Endothelial cell (in vitro differentiated cells): Measurements from ENCODE around the gene DDX10. TPM values are rescaled to one million over a fixed set of nuclear protein-coding genes. Genes with fewer than 3 reads are reported as not detected.

Experiments used
- DNase-seq: peaks from one replicate; pipeline ENCODE4 v3.0.0; 2021; ENCODE audit warnings: low spot score
- H3K27ac Mint-ChIP-seq: one replicate; pipeline ENCODE4 v1.8.0; 2021; ENCODE audit warnings: mixed read lengths, inconsistent platforms; ENCODE audit not compliant: unreplicated experiment
- H3K27me3 Mint-ChIP-seq: one replicate; pipeline ENCODE4 v1.8.0; 2021; ENCODE audit warnings: mild to moderate bottlenecking, moderate library complexity, mixed read lengths, inconsistent platforms; ENCODE audit not compliant: unreplicated experiment
- H3K36me3 Mint-ChIP-seq: one replicate; pipeline ENCODE4 v1.8.0; 2021; ENCODE audit warnings: mild to moderate bottlenecking, low read depth, mixed read lengths, inconsistent platforms; ENCODE audit not compliant: unreplicated experiment
- H3K4me1 Mint-ChIP-seq: one replicate; pipeline ENCODE4 v1.8.0; 2021; ENCODE audit warnings: mild to moderate bottlenecking, mixed read lengths, inconsistent platforms; ENCODE audit not compliant: unreplicated experiment
- H3K4me3 Mint-ChIP-seq: one replicate; pipeline ENCODE4 v1.8.0; 2021; ENCODE audit warnings: mild to moderate bottlenecking, mixed read lengths, inconsistent platforms; ENCODE audit not compliant: unreplicated experiment
- H3K9me3 Mint-ChIP-seq: one replicate; pipeline ENCODE4 v1.8.0; 2021; ENCODE audit warnings: mixed read lengths, inconsistent platforms; ENCODE audit not compliant: unreplicated experiment
- CTCF ChIP-seq: fragments of 200-600 bp; sonication (generic); IDR thresholded peaks from one replicate; pipeline ENCODE4 v1.5.0; 2021; ENCODE audit warnings: antibody characterized with exemption; ENCODE audit not compliant: unreplicated experiment
- total RNA-seq: library from RNA; stranded (reverse); fragmentation: NEBNext Ultra II Directional; extraction: Animal tissue kit (Norgen Biotek cat#: 25700); gene quantifications from one replicate; pipeline ENCODE4 v1.2.1, GENCODE V29; 2021; ENCODE audit not compliant: unreplicated experiment

DDX10 gene
- total RNA-seq, 1 donor from 2014 or later = 20.9 TPM

- DNase-seq = no peak
- peaks cover 13% of the 10 kb centered on the region for H3K4me1 Mint-ChIP-seq
- no peak for TF ChIP-seq CTCF
- H3K27me3 Mint-ChIP-seq = no peaks in the 10 kb centered on the region
- no peak overlapping the region for H3K4me3 Mint-ChIP-seq
- no peaks in the 10 kb centered on the region for H3K9me3 Mint-ChIP-seq
- no peak overlapping the region for H3K27ac Mint-ChIP-seq
- H3K36me3 Mint-ChIP-seq = no peaks in the 10 kb centered on the region
These were observed 215.6 kb downstream of the DDX10 start for GRCh38 chr11:108880510-108880909.

- Mint-ChIP-seq H3K36me3 (no peaks in the 10 kb centered on the region), H3K4me3 (no peak overlapping the region)
- no peak for TF ChIP-seq CTCF
These were observed 216.3 kb downstream of the DDX10 start for GRCh38 chr11:108881131-108881530.

GRCh38 chr11:108882211-108882831 lies 217.5 kb downstream of the DDX10 start:
- Mint-ChIP-seq H3K4me1 (peaks cover 13% of the 10 kb centered on the region), H3K27ac (no peak overlapping the region), H3K9me3 (no peaks in the 10 kb centered on the region), H3K4me3 (no peak overlapping the region), H3K36me3 (no peaks in the 10 kb centered on the region), H3K27me3 (no peaks in the 10 kb centered on the region)
- no peak for DNase-seq
- TF ChIP-seq CTCF = no peak

More at GRCh38 chr11:108881131-108881530, 216.3 kb downstream of the DDX10 start:
- no peak overlapping the region for H3K27ac Mint-ChIP-seq
- H3K9me3 Mint-ChIP-seq = no peaks in the 10 kb centered on the region
- H3K27me3 Mint-ChIP-seq = no peaks in the 10 kb centered on the region
- no peak for DNase-seq
- H3K4me1 Mint-ChIP-seq = peaks cover 13% of the 10 kb centered on the region

- H3K4me1 Mint-ChIP-seq = peaks cover 5% of the 10 kb centered on the region
- TF ChIP-seq CTCF = no peak
- H3K4me3 Mint-ChIP-seq = no peak overlapping the region
- H3K27ac Mint-ChIP-seq = no peak overlapping the region
- no peaks in the 10 kb centered on the region for H3K27me3 Mint-ChIP-seq
- no peaks in the 10 kb centered on the region for H3K36me3 Mint-ChIP-seq
- DNase-seq = no peak
- no peaks in the 10 kb centered on the region for H3K9me3 Mint-ChIP-seq
These were observed 221.3 kb downstream of the DDX10 start for GRCh38 chr11:108886005-108886659.

- no peak overlapping the region for H3K27ac Mint-ChIP-seq
- no peak for TF ChIP-seq CTCF
- H3K36me3 Mint-ChIP-seq = no peaks in the 10 kb centered on the region
- no peaks in the 10 kb centered on the region for H3K27me3 Mint-ChIP-seq
- no peak for DNase-seq
- no peaks in the 10 kb centered on the region for H3K9me3 Mint-ChIP-seq
- H3K4me3 Mint-ChIP-seq = no peak overlapping the region
- peaks cover 4% of the 10 kb centered on the region for H3K4me1 Mint-ChIP-seq
These were observed 221.8 kb downstream of the DDX10 start for GRCh38 chr11:108886660-108887009.
